Keratinocyte (primary cell): ENCODE results near the gene NF1. TPM values are rescaled to one million over a fixed set of nuclear protein-coding genes. Genes with fewer than 3 reads are reported as not detected.
A peak's percentile ranks its signal among the peaks of the same experiment; 100 is the strongest.

Source experiments
- DNase-seq: peaks from one replicate; pipeline ENCODE4 v3.0.0-alpha.2; 2011; ENCODE audit warnings: low read depth, missing footprints, low spot score
- FAIRE-seq: peaks from 2 replicates; lab custom pipeline; 2011; peaks lifted over from hg19 to GRCh38; lab: Jason Lieb, UNC
- H2AFZ ChIP-seq: 2 replicates; pipeline ENCODE4 v1.6.0; 2012; ENCODE audit warnings: low read length, control low read depth, inconsistent platforms; ENCODE audit not compliant: control insufficient read depth
- H3K27ac ChIP-seq: 2 replicates; pipeline ENCODE4 v1.5.1; 2011; ENCODE audit warnings: low read length; ENCODE audit not compliant: control insufficient read depth, insufficient read depth
- H3K27me3 ChIP-seq: 3 replicates; pipeline ENCODE4 v1.6.0; 2011; ENCODE audit warnings: low read length; ENCODE audit not compliant: control insufficient read depth, insufficient read depth; ENCODE audit errors: extremely low read depth
- H3K36me3 ChIP-seq, 2 experiments: 2 replicates in 1 of 2; 3 replicates in 1 of 2; pipeline ENCODE4 v1.5.1; 2011; ENCODE audit warnings: low read length in 2 of 2, mild to moderate bottlenecking in 1 of 2; ENCODE audit not compliant: control insufficient read depth in 2 of 2, insufficient read depth in 2 of 2; ENCODE audit errors: extremely low read depth in 1 of 2
- H3K4me1 ChIP-seq: 3 replicates; pipeline ENCODE4 v1.5.1; 2011; ENCODE audit warnings: low read length; ENCODE audit not compliant: control insufficient read depth, insufficient read depth; ENCODE audit errors: extremely low read depth
- H3K4me2 ChIP-seq: 3 replicates; pipeline ENCODE4 v1.6.0; 2011; ENCODE audit warnings: low read depth, low read length; ENCODE audit not compliant: control insufficient read depth, insufficient read depth; ENCODE audit errors: extremely low read depth
- H3K4me3 ChIP-seq, 3 experiments: fragments of 200-600 bp in 1 of 3; sonication (generic) in 1 of 3; 2 replicates in 2 of 3; 3 replicates in 1 of 3; pipeline ENCODE4 v1.5.1; 2011 to 2016; ENCODE audit warnings: low read length in 3 of 3, mild to moderate bottlenecking in 3 of 3, control low read depth in 2 of 3, inconsistent platforms in 1 of 3, low read depth in 1 of 3, mixed read lengths in 1 of 3, mixed run types in 1 of 3, moderate library complexity in 1 of 3; ENCODE audit not compliant: control insufficient read depth in 2 of 3, insufficient read depth in 2 of 3; ENCODE audit errors: extremely low read depth in 1 of 3
- H3K79me2 ChIP-seq: 2 replicates; pipeline ENCODE4 v1.6.0; 2012; ENCODE audit warnings: low read length; ENCODE audit not compliant: control insufficient read depth, insufficient read depth
- H3K9ac ChIP-seq: 3 replicates; pipeline ENCODE4 v1.6.0; 2011; ENCODE audit warnings: low read length; ENCODE audit not compliant: control insufficient read depth, insufficient read depth; ENCODE audit errors: extremely low read depth
- H3K9me1 ChIP-seq: 3 replicates; pipeline ENCODE4 v1.6.0; 2011; ENCODE audit warnings: low read length; ENCODE audit not compliant: control insufficient read depth, insufficient read depth; ENCODE audit errors: extremely low read depth
- H3K9me3 ChIP-seq: 2 replicates; pipeline ENCODE4 v1.5.1; 2012; ENCODE audit warnings: low read depth, low read length; ENCODE audit not compliant: control insufficient read depth
- H4K20me1 ChIP-seq: 3 replicates; pipeline ENCODE4 v1.6.0; 2011; ENCODE audit warnings: low read length; ENCODE audit not compliant: control insufficient read depth, insufficient read depth; ENCODE audit errors: extremely low read depth
- EZH2 ChIP-seq: IDR thresholded peaks from one replicate; pipeline ENCODE4 v1.6.1; 2012; ENCODE audit warnings: inconsistent platforms, mild to moderate bottlenecking, low read length, moderate library complexity
- dilution Hi-C: fragments of 300-500 bp; cut with MboI; formaldehyde crosslinking; loops from one replicate; pipeline ENCODE4 v1.7.0; 2020; ENCODE audit warnings: low sequenced_read_pairs; ENCODE audit not compliant: extremely low pct_ligation_motif_present
- polyA plus RNA-seq, 5 experiments: library from polyadenylated mRNA; depleted of rRNA in 3 of 5; stranded (reverse) in 3 of 5; stranded (forward) in 1 of 5; unstranded in 1 of 5; fragments of >200 nt; gene quantifications; 1 replicate in 1 of 5; 2 replicates in 3 of 5; 3 replicates in 1 of 5; pipeline versions ENCODE4 v1.2.1 to v1.2.3, GENCODE V29; 2011 to 2012; ENCODE audit warnings: missing spikeins in 2 of 5, low read depth in 1 of 5, low replicate concordance in 1 of 5
- TF ChIP-seq, protein P1 (sequence below), 3 experiments: IDR thresholded peaks in 1 of 3; conservative IDR thresholded peaks in 1 of 3; optimal IDR thresholded peaks in 1 of 3; 2 replicates in 2 of 3; 3 replicates in 1 of 3; pipeline versions ENCODE3 to v1.5.1; 2011; ENCODE audit warnings: low read length in 3 of 3, mild to moderate bottlenecking in 3 of 3, moderate library complexity in 2 of 3, control low read depth in 1 of 3, inconsistent platforms in 1 of 3; ENCODE audit not compliant: insufficient read depth in 2 of 3; ENCODE audit errors: extremely low read depth in 1 of 3

NF1 gene
- polyA plus RNA-seq, 1 donor (not counting 4 experiments of a cell fraction or from before 2014, with no cell fraction given), result 26.7 TPM

DNA sequence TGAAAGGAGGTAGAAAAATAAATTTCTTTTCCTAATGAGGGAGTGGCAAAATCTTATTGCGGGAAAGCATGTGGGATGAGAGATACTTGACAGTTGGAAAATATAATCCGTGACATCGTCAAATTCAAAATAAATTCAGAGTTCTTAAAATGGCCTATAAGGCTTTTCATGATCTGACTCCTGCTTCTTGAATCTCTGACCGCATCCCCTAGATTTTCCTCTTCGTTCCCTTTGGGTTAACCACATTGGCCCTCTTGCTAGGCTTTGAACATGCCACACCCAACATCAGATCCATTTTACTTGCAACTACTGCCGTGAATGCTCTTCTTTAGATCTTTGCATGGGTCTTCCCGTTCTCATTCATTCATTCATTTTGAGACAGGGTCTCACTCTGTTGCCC lies 50.1 kb downstream of the NF1 start:
- Histone ChIP-seq H3K27me3 (no peaks in the 10 kb centered on the region), H3K9me3 (no peaks in the 10 kb centered on the region), H3K36me3 (peaks cover 0 to 3% of the 10 kb centered on the region in 2 experiments), H3K4me3 (no peak overlapping the region), H3K9ac (no peak overlapping the region), H3K27ac (no peak overlapping the region), H2AFZ (no peak overlapping the region), H3K79me2 (peaks cover 23% of the 10 kb centered on the region), H3K4me2 (no peak overlapping the region), H3K4me1 (no peaks in the 10 kb centered on the region), H3K9me1 (no peaks in the 10 kb centered on the region), H4K20me1 (peaks cover 2% of the 10 kb centered on the region)
- TF ChIP-seq, protein P1, sequence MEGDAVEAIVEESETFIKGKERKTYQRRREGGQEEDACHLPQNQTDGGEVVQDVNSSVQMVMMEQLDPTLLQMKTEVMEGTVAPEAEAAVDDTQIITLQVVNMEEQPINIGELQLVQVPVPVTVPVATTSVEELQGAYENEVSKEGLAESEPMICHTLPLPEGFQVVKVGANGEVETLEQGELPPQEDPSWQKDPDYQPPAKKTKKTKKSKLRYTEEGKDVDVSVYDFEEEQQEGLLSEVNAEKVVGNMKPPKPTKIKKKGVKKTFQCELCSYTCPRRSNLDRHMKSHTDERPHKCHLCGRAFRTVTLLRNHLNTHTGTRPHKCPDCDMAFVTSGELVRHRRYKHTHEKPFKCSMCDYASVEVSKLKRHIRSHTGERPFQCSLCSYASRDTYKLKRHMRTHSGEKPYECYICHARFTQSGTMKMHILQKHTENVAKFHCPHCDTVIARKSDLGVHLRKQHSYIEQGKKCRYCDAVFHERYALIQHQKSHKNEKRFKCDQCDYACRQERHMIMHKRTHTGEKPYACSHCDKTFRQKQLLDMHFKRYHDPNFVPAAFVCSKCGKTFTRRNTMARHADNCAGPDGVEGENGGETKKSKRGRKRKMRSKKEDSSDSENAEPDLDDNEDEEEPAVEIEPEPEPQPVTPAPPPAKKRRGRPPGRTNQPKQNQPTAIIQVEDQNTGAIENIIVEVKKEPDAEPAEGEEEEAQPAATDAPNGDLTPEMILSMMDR (optimal IDR thresholded peaks at IDR 0.05 in 1 of 3, IDR thresholded peaks at IDR 0.05 in 1 of 3, conservative IDR thresholded peaks at IDR 0.05 in 1 of 3; ENCODE audit: extremely low read depth in 1 of 3, insufficient read depth in 2 of 3, low read length in 3 of 3), result no peak
- no peak for TF ChIP-seq EZH2
- DNase-seq (no peak), FAIRE-seq (peak; percentile 5)
- dilution Hi-C loops, result no loop called here

DNA sequence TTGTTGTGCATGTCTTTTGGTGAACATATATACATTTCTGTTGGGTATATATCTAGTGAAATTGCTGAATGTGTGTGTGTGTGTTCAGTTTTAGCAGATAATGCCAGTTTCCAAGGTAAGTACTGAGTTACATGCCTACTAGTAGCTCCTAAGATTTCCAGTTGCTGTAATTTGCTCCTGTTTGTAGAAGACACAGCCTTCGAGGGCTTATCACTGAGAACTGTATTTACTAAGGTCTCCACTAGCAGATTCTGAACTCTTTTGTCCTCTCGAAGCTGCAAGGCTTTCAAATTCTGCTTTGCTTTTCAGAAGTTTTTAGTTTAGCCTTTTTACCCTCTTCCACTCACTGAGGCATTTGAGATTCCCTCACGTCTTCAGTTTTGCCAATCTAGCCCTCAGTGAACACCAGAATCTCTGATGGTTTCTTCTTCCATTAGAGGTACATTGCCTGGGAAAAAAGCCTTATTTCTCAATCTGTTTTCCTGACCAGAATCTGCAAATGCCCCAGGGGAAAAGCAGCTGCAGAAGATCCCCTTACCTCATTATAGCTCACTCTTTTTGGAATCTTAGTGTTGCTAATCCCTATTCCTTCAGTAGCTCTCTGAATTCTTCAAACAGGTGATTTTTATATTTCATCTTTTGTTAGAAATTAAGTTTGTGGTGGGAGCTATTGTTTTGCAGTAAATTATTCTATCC lies 52.9 kb downstream of the NF1 start:
- H3K36me3 ChIP-seq, result peaks cover 0 to 4% of the 10 kb centered on the region in 2 experiments
- dilution Hi-C loops, result no loop called here
- H3K4me3 ChIP-seq, result no peak overlapping the region
- no peaks in the 10 kb centered on the region for H3K4me1 ChIP-seq
- DNase-seq (no peak), FAIRE-seq (no peak)
- H3K27me3 ChIP-seq, result no peaks in the 10 kb centered on the region
- H4K20me1 ChIP-seq, result peaks cover 2% of the 10 kb centered on the region
- no peaks in the 10 kb centered on the region for H3K9me3 ChIP-seq
- H3K9ac ChIP-seq, result no peak overlapping the region
- no peak overlapping the region for H2AFZ ChIP-seq
- no peaks in the 10 kb centered on the region for H3K9me1 ChIP-seq
- H3K4me2 ChIP-seq, result no peak overlapping the region
- H3K79me2 ChIP-seq, result peaks cover 17% of the 10 kb centered on the region
- no peak overlapping the region for H3K27ac ChIP-seq
- TF ChIP-seq EZH2, result no peak
- TF ChIP-seq, protein P1 (optimal IDR thresholded peaks at IDR 0.05 in 1 of 3, IDR thresholded peaks at IDR 0.05 in 1 of 3, conservative IDR thresholded peaks at IDR 0.05 in 1 of 3; ENCODE audit: extremely low read depth in 1 of 3, insufficient read depth in 2 of 3, low read length in 3 of 3), result no peak
